PFSK-1 (cell line): ENCODE data around the gene PLRG1.

ENCODE experiments used
- POLR2AphosphoS5 ChIP-seq: IDR thresholded peaks from 2 replicates; pipeline ENCODE4 v1.6.1; 2012; ENCODE audit warnings: low read depth, mild to moderate bottlenecking, control low read depth, low read length, moderate library complexity
- SIN3A ChIP-seq: IDR thresholded peaks from 2 replicates; pipeline ENCODE4 v1.6.1; 2012; ENCODE audit warnings: mild to moderate bottlenecking, low read length, moderate library complexity, borderline replicate concordance; ENCODE audit not compliant: insufficient read depth
- TF ChIP-seq, protein P1 (sequence below), 2 experiments: IDR thresholded peaks; 2 replicates each; pipeline versions ENCODE4 v1.6.1 to v1.8.0; 2011 to 2012; ENCODE audit warnings: low read depth in 2 of 2, low read length in 2 of 2, control low read depth in 1 of 2, inconsistent platforms in 1 of 2, mild to moderate bottlenecking in 1 of 2, moderate library complexity in 1 of 2; ENCODE audit not compliant: insufficient read depth in 1 of 2

- TF ChIP-seq POLR2AphosphoS5 = no peak
- TF ChIP-seq, protein P1, sequence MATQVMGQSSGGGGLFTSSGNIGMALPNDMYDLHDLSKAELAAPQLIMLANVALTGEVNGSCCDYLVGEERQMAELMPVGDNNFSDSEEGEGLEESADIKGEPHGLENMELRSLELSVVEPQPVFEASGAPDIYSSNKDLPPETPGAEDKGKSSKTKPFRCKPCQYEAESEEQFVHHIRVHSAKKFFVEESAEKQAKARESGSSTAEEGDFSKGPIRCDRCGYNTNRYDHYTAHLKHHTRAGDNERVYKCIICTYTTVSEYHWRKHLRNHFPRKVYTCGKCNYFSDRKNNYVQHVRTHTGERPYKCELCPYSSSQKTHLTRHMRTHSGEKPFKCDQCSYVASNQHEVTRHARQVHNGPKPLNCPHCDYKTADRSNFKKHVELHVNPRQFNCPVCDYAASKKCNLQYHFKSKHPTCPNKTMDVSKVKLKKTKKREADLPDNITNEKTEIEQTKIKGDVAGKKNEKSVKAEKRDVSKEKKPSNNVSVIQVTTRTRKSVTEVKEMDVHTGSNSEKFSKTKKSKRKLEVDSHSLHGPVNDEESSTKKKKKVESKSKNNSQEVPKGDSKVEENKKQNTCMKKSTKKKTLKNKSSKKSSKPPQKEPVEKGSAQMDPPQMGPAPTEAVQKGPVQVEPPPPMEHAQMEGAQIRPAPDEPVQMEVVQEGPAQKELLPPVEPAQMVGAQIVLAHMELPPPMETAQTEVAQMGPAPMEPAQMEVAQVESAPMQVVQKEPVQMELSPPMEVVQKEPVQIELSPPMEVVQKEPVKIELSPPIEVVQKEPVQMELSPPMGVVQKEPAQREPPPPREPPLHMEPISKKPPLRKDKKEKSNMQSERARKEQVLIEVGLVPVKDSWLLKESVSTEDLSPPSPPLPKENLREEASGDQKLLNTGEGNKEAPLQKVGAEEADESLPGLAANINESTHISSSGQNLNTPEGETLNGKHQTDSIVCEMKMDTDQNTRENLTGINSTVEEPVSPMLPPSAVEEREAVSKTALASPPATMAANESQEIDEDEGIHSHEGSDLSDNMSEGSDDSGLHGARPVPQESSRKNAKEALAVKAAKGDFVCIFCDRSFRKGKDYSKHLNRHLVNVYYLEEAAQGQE (IDR thresholded peaks at IDR 0.05; ENCODE audit: insufficient read depth in 1 of 2, low read depth in 2 of 2, low read length in 2 of 2) = no peak
- no peak for TF ChIP-seq SIN3A
Measured at GRCh38 chr4:154560824-154561231, 10.6 kb upstream of the PLRG1 start.
